Left hindlimb (tissue), 1 donor: ENCODE results near the gene AIF1L.
"Not testable (repeated sequence)": the region's sequence is repeated elsewhere in the genome, so short reads cannot be mapped to it uniquely, and the experiment has no call there.

Source experiments
- DNase-seq: peaks from one replicate; pipeline ENCODE4 v3.0.0-alpha.2; 2018

AIF1L gene

GRCh38 chr9:131099845-131100244, 3.5 kb downstream of the AIF1L start:
- not testable (repeated sequence) for DNase-seq

- DNase-seq, result no peak
These were observed 4.1 kb downstream of the AIF1L start for GRCh38 chr9:131100445-131100844.

GRCh38 chr9:131101207-131101964, 5.1 kb downstream of the AIF1L start:
- no peak for DNase-seq

- no peak for DNase-seq
These were observed 6.7 kb downstream of the AIF1L start for GRCh38 chr9:131103024-131103423.

- DNase-seq, result no peak
These were observed 7.2 kb downstream of the AIF1L start for GRCh38 chr9:131103535-131103934.

- no peak for DNase-seq
These were observed 7.8 kb downstream of the AIF1L start for GRCh38 chr9:131104016-131104740.

- no peak for DNase-seq
These were observed 9.6 kb downstream of the AIF1L start for GRCh38 chr9:131105952-131106351.

- no peak for DNase-seq
These were observed 11.4 kb downstream of the AIF1L start for GRCh38 chr9:131107760-131108159.

- DNase-seq, result no peak
These were observed 15.0 kb downstream of the AIF1L start for GRCh38 chr9:131111186-131111853.

- DNase-seq, result peak; percentile 67
These were observed 15.6 kb downstream of the AIF1L start for GRCh38 chr9:131111854-131112311.

- no peak for DNase-seq
These were observed 16.2 kb downstream of the AIF1L start for GRCh38 chr9:131112374-131113154.

- no peak for DNase-seq
These were observed 17.3 kb downstream of the AIF1L start for GRCh38 chr9:131113655-131114054.

- DNase-seq, result no peak
These were observed 17.8 kb downstream of the AIF1L start for GRCh38 chr9:131114084-131114535.

GRCh38 chr9:131115360-131115742, 19.0 kb downstream of the AIF1L start:
- DNase-seq, result not testable (repeated sequence)

- no peak for DNase-seq
These were observed 20.2 kb downstream of the AIF1L start for GRCh38 chr9:131116281-131117120.

- DNase-seq, result no peak
These were observed 20.9 kb downstream of the AIF1L start for GRCh38 chr9:131117121-131117761.

GRCh38 chr9:131117762-131118145, 21.4 kb downstream of the AIF1L start:
- no peak for DNase-seq

- no peak for DNase-seq
These were observed 23.3 kb downstream of the AIF1L start for GRCh38 chr9:131119600-131119999.

- DNase-seq, result no peak
These were observed 24.4 kb downstream of the AIF1L start for GRCh38 chr9:131120620-131121228.

GRCh38 chr9:131121346-131121745, 25.0 kb downstream of the AIF1L start:
- DNase-seq, result no peak

GRCh38 chr9:131122158-131122557, 25.8 kb downstream of the AIF1L start:
- no peak for DNase-seq
